Ishikawa (cell line): Measurements from ENCODE around the gene CD34.

Source experiments
- CEBPB ChIP-seq: IDR thresholded peaks from 2 replicates; pipeline ENCODE4 v1.6.1; 2012
- CREB1 ChIP-seq: IDR thresholded peaks from 2 replicates; pipeline ENCODE4 v1.6.1; 2012; ENCODE audit warnings: low read depth
- EGR1 ChIP-seq: IDR thresholded peaks from 2 replicates; pipeline ENCODE4 v1.6.1; 2012
- EP300 ChIP-seq: IDR thresholded peaks from 2 replicates; pipeline ENCODE4 v1.6.1; 2012; ENCODE audit warnings: borderline replicate concordance
- FOXM1 ChIP-seq: IDR thresholded peaks from 2 replicates; pipeline ENCODE4 v1.6.1; 2012; ENCODE audit warnings: low read depth, borderline replicate concordance
- MAX ChIP-seq: IDR thresholded peaks from 2 replicates; pipeline ENCODE4 v1.6.1; 2012
- RAD21 ChIP-seq: IDR thresholded peaks from 2 replicates; pipeline ENCODE4 v1.6.1; 2012; ENCODE audit warnings: low read depth
- TAF1 ChIP-seq: IDR thresholded peaks from 2 replicates; pipeline ENCODE4 v1.6.1; 2012; ENCODE audit warnings: low read depth, mild to moderate bottlenecking
- YY1 ChIP-seq: IDR thresholded peaks from 2 replicates; pipeline ENCODE4 v1.6.1; 2012; ENCODE audit warnings: low read depth
- ZBTB7A ChIP-seq: IDR thresholded peaks from 2 replicates; pipeline ENCODE4 v1.6.1; 2012; ENCODE audit warnings: low read depth
- TF ChIP-seq, protein P1 (sequence below): IDR thresholded peaks from 2 replicates; pipeline ENCODE4 v1.6.1; 2012; ENCODE audit warnings: low read depth, mild to moderate bottlenecking
- TF ChIP-seq, protein P2 (sequence below): IDR thresholded peaks from 2 replicates; pipeline ENCODE4 v1.6.1; 2012

DNA sequence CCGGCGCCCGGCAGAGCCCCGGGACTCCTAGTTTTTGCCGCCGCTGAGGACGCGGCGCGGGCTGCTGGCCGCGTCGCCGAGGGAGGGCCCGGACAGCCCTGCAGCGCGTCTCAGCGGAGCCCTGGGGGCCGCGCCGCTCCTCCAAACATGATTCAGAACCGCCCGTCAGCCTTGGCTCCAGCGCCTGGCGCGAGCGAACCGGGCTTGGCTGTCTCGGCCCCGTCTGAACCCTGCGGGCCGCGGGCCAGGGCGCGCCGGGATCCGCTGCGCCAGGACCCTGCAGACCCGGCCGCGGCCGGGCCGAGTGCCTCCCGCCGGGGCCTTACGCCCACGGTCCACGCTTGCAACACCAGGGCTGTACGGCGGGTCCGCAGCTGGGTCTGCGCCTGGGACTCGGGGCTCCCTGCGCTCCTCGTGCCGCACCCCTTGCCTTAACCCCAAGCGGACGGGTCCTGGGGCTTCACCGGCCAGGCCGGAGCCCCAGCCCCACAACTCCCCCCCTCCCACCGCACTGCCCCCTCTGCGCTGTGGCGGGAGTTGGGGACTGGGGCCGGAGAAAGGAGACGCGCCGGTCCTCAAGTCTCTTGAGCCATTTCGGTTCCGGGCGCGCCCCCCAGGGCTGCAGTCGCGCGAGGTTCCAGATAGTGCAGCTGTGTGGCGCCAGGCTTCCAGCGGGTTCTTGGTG lies 48.4 kb upstream of the CD34 start:
- TF ChIP-seq CREB1 (no peak), YY1 (no peak), EGR1 (no peak), CEBPB (no peak), FOXM1 (no peak), EP300 (no peak), TAF1 (no peak), RAD21 (no peak), ZBTB7A (no peak), MAX (no peak)
- TF ChIP-seq, protein P1, sequence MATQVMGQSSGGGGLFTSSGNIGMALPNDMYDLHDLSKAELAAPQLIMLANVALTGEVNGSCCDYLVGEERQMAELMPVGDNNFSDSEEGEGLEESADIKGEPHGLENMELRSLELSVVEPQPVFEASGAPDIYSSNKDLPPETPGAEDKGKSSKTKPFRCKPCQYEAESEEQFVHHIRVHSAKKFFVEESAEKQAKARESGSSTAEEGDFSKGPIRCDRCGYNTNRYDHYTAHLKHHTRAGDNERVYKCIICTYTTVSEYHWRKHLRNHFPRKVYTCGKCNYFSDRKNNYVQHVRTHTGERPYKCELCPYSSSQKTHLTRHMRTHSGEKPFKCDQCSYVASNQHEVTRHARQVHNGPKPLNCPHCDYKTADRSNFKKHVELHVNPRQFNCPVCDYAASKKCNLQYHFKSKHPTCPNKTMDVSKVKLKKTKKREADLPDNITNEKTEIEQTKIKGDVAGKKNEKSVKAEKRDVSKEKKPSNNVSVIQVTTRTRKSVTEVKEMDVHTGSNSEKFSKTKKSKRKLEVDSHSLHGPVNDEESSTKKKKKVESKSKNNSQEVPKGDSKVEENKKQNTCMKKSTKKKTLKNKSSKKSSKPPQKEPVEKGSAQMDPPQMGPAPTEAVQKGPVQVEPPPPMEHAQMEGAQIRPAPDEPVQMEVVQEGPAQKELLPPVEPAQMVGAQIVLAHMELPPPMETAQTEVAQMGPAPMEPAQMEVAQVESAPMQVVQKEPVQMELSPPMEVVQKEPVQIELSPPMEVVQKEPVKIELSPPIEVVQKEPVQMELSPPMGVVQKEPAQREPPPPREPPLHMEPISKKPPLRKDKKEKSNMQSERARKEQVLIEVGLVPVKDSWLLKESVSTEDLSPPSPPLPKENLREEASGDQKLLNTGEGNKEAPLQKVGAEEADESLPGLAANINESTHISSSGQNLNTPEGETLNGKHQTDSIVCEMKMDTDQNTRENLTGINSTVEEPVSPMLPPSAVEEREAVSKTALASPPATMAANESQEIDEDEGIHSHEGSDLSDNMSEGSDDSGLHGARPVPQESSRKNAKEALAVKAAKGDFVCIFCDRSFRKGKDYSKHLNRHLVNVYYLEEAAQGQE, result no peak
- TF ChIP-seq, protein P2, sequence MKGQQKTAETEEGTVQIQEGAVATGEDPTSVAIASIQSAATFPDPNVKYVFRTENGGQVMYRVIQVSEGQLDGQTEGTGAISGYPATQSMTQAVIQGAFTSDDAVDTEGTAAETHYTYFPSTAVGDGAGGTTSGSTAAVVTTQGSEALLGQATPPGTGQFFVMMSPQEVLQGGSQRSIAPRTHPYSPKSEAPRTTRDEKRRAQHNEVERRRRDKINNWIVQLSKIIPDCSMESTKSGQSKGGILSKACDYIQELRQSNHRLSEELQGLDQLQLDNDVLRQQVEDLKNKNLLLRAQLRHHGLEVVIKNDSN, result no peak
